HUES64 (cell line): Measurements from ENCODE around the gene LAMA3.

Experiments used
- H3K27ac ChIP-seq: 2 replicates; pipeline ENCODE4 v1.7.0; 2013; ENCODE audit warnings: low read depth, low read length, inconsistent platforms
- H3K27me3 ChIP-seq: 2 replicates; pipeline ENCODE4 v1.6.1; 2013; ENCODE audit warnings: mild to moderate bottlenecking, low read length; ENCODE audit not compliant: insufficient read depth
- H3K36me3 ChIP-seq: 2 replicates; pipeline ENCODE4 v1.6.1; 2013; ENCODE audit warnings: mild to moderate bottlenecking, low read length; ENCODE audit not compliant: insufficient read depth
- H3K4me1 ChIP-seq: 2 replicates; pipeline ENCODE4 v1.6.1; 2013; ENCODE audit warnings: mild to moderate bottlenecking, low read length, moderate library complexity; ENCODE audit not compliant: insufficient read depth
- H3K4me3 ChIP-seq: 2 replicates; pipeline ENCODE4 v1.5.1; 2013; ENCODE audit warnings: mild to moderate bottlenecking, low read length, moderate library complexity
- H3K9ac ChIP-seq: 2 replicates; pipeline ENCODE4 v1.6.1; 2013; ENCODE audit warnings: mild to moderate bottlenecking, low read depth, low read length
- H3K9me3 ChIP-seq: 2 replicates; pipeline ENCODE4 v1.6.1; 2013; ENCODE audit warnings: low read depth, low read length; ENCODE audit not compliant: insufficient read depth
- WGBS: fragments of 150-250, 120-280 bp; methylation state at CpG from one replicate; pipeline ENCODE4 v1.1.7; 2013; ENCODE audit warnings: missing lambda C conversion rate; 5-methylcytosine and 5-hydroxymethylcytosine counted together

Gene LAMA3

DNA sequence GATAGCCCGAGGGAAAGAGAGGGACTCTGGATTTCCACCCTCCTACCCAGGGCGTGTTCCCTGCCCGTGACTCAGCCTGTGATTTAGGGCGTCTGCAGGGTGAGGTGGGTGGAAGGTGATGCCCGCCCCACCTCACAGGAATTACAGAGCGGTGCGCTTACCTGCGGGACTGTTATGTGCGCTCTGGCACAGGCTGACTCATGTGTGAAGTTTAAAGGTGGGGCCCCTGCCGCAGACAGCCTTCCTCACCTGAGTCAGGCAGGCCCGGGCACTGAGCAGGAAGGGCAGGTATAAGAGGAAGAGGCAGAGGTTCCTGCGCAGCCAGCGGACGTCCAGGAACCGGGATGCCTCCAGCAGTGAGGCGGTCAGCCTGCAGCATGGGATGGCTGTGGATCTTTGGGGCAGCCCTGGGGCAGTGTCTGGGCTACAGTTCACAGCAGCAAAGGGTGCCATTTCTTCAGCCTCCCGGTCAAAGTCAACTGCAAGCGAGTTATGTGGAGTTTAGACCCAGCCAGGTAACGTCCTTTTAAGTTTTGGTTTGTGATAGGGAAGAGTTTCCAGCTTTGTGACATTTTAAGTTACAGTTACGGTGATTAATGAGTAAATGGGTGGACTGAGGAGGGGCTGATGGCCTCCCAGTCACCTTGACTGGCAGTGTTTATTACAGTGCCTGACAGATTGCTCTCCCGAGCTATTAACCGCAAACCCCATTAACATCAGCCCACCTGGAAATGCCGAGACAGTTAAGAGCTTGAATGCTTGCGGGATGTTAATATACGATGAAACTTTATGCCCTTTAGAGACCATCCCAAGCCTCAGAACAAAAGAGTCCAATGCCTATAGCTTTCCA, 183.7 kb downstream of the LAMA3 start:
- Histone ChIP-seq H3K9me3 (no peaks in the 10 kb centered on the region), H3K27ac (no peak overlapping the region), H3K36me3 (no peaks in the 10 kb centered on the region), H3K4me1 (peaks cover 5% of the 10 kb centered on the region; the same call in 1 of the 2 replicates), H3K27me3 (no peaks in the 10 kb centered on the region), H3K9ac (no peak overlapping the region), H3K4me3 (no peak overlapping the region)
- WGBS, result 90% methylated on average over 25 of the region's 25 CpGs

DNA sequence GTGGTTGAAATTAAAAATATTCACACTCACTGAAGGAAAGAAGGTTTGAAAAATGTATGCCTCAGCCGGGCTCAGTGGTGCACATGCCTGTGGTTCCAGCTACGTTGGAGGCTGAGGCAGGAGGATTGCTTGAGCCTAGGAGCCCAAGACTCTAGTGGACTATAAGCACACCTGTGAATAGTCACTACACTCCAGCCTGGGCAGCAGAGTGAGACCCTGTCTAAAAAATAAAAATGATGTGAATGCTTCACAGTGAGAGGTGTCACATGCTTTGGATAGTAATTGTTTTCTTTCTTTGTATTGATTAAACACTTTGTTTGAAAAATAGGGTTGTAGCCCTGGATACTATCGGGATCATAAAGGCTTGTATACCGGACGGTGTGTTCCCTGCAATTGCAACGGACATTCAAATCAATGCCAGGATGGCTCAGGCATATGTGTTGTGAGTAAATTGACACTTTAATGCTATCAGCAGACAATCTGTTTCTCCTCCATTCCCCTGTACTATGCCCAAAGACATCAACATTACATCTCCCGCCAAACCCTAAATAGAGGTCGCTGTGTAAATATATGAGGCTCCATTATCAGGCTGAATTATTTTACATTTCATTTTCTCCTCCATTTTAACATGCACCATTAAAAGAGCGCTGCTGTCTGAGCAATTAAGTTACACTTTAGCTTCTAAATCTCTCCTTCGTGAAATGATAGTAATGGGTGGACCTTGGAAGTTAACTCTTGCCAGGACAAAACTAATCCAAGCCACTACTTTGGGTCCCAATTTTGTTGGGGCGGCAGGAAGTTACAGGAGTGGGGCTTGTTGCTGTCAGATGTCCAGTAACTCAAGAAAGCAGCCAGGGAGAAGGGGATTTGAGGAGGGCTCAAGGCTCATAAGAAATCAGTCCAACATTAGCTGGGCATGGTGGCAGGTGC, 187.0 kb downstream of the LAMA3 start:
- H3K27me3 ChIP-seq, result no peaks in the 10 kb centered on the region
- H3K4me1 ChIP-seq, result peaks cover 5% of the 10 kb centered on the region; the same call in 1 of the 2 replicates
- 95% methylated on average over 11 of the region's 11 CpGs for WGBS
- H3K27ac ChIP-seq, result no peak overlapping the region
- no peaks in the 10 kb centered on the region for H3K9me3 ChIP-seq
- no peak overlapping the region for H3K4me3 ChIP-seq
- no peak overlapping the region for H3K9ac ChIP-seq
- H3K36me3 ChIP-seq, result no peaks in the 10 kb centered on the region

DNA sequence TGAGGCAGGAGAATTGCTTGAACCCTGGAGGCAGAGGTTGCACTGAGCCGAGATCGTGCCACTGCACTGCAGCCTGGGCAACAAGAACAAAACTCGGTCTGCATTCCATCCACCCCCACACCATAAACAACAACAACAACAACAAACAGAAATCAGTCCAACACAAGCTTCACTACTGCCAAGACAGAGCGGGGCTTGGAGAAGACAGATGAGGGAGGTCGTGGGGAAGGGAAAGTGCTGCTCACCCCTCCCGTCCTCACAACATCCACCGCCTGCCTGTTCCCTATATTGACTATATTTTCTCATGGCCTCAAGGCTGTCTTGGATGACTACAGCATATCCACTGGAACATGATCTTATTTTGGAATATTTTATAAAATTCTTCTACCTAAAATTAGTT, 187.7 kb downstream of the LAMA3 start:
- Histone ChIP-seq H3K9me3 (no peaks in the 10 kb centered on the region), H3K4me3 (no peak overlapping the region), H3K4me1 (peaks cover 5% of the 10 kb centered on the region; the same call in 1 of the 2 replicates), H3K9ac (no peak overlapping the region), H3K27me3 (no peaks in the 10 kb centered on the region), H3K27ac (no peak overlapping the region), H3K36me3 (no peaks in the 10 kb centered on the region)
- WGBS, result 89% methylated on average over 7 of the region's 7 CpGs

DNA sequence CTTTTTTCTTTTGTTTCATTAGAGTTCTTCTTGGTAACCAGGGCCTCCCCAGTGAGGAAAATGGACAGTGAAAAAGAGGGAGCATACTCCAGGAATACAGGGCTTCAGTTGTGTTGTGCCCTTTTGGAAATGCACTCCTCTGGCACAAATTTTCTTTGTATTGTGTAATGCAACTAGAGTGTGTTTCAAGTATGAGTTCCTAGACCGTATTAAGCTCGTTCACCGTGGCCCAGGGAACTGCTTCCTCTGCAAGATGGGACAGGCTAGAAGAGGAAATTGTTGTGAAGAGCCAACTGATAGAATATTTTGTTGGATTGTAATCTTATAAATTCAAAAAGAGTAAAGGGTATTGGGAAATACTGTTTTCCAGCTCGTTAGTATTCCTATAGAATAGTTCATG, 188.1 kb downstream of the LAMA3 start:
- H3K9me3 ChIP-seq, result no peaks in the 10 kb centered on the region
- no peak overlapping the region for H3K27ac ChIP-seq
- no peak overlapping the region for H3K4me3 ChIP-seq
- H3K4me1 ChIP-seq, result peaks cover 5% of the 10 kb centered on the region; the same call in 1 of the 2 replicates
- WGBS, result 90% methylated on average over 4 of the region's 4 CpGs
- H3K36me3 ChIP-seq, result no peaks in the 10 kb centered on the region
- H3K27me3 ChIP-seq, result no peaks in the 10 kb centered on the region
- H3K9ac ChIP-seq, result no peak overlapping the region

DNA sequence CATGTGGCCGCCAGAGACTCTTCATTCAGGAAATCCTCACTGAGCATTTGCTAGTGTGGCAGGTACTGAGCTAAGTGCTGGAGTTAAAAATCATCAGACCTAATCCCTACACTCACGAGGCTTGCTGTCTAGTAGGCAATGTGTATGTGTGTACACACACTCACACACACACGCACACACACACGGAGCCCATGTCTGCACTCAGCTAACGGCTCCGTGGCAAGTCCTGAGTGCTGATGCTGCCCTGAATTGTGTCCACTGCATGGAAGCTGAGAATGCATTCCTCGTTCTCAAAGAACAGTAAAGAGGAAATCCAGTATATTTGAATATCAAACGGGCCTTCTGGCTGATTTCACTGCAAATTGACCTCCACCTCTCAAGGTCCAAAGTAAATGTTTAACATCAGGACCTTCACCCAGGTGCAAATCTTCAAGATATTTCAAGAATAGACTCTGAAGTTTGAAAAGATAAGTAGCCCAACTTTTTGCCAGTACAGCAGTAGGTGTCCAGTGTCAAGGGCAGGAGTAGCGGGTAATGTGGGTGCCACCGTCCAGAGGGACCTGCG, 189.2 kb downstream of the LAMA3 start:
- Histone ChIP-seq H3K9ac (no peak overlapping the region), H3K9me3 (no peaks in the 10 kb centered on the region), H3K36me3 (no peaks in the 10 kb centered on the region), H3K4me3 (no peak overlapping the region), H3K27me3 (no peaks in the 10 kb centered on the region), H3K27ac (no peak overlapping the region), H3K4me1 (no peaks in the 10 kb centered on the region)
- 91% methylated on average over 10 of the region's 11 CpGs for WGBS

DNA sequence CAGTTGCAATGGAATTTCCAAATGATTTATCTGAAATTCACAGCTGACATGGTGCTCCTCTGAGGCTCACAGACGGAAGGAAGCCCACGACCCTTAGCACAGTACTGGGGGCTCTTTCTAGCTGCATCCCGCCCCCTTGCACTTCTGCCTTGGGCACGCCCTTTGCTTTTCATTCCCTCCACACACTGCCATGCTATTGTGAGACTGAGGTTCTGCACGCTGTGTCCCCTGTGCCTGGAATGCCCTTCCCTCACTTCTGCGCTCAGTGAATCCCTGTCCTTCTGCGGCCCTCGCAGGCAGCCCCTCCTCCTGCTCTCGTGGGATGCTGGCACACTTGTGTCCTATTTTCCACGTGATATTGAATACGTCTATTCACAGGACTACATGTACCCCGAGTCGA, 189.9 kb downstream of the LAMA3 start:
- H3K27ac ChIP-seq, result no peak overlapping the region
- 92% methylated on average over 13 of the region's 13 CpGs for WGBS
- H3K9me3 ChIP-seq, result no peaks in the 10 kb centered on the region
- H3K36me3 ChIP-seq, result no peaks in the 10 kb centered on the region
- H3K4me1 ChIP-seq, result 0 out of 2 replicates have a peak, but pooled peaks cover under 1% of the 10 kb centered on the region
- H3K4me3 ChIP-seq, result no peak overlapping the region
- no peak overlapping the region for H3K9ac ChIP-seq
- no peaks in the 10 kb centered on the region for H3K27me3 ChIP-seq

DNA sequence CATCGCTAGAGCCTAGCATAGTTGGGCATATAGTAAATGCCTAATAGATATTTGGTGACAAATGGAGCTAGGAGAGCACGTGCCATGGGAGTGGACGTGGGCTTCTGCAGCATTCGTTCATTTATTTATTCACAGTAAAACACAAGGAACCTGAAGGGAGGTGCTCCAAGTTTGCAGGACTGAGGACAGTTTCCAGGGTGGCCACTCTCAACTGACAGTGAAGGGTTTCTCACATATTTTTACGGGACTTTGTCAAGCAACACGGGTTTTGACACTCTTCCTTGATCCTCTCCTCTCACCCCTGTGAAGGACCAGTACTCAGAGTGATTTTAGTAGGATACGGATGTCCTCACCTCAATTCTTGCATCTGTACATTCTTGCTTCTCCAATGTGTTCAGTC, 190.3 kb downstream of the LAMA3 start:
- H3K27me3 ChIP-seq, result no peaks in the 10 kb centered on the region
- H3K27ac ChIP-seq, result no peak overlapping the region
- H3K9me3 ChIP-seq, result no peaks in the 10 kb centered on the region
- 0 out of 2 replicates have a peak, but pooled peaks cover 5% of the 10 kb centered on the region for H3K4me1 ChIP-seq
- H3K9ac ChIP-seq, result no peak overlapping the region
- WGBS, result 94% methylated on average over 7 of the region's 7 CpGs
- H3K4me3 ChIP-seq, result no peak overlapping the region
- H3K36me3 ChIP-seq, result no peaks in the 10 kb centered on the region

DNA sequence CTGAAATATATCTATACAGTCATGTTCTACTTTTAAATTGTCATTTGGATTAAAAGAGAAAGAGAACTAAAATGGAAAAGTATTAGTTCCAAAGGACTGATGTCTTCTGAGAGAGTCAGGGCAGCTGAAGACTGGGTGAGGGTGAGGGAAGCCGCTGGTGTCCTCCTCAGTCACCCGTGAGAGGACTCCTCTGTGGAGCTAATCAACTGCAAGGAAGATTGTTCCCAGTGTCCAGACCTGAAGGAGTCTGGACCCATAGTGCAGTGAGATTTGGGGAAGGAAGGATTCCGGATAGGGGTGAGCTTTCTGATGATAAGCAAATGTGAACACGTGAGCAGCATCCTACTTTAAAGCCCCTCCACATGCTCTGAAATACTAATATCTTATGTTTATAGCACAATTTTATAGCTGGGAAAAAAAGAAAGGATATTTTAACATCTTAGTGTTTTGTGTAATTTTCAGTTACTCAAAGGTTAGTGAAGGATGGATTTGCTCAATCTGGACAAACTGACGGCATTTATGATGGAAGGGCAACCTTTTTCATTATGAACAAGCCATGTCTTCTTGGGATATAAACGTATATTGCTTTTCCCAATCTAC, 190.8 kb downstream of the LAMA3 start:
- Histone ChIP-seq H3K4me3 (no peak overlapping the region), H3K27me3 (no peaks in the 10 kb centered on the region), H3K36me3 (no peaks in the 10 kb centered on the region), H3K4me1 (peaks cover 9% of the 10 kb centered on the region; the same call in 1 of the 2 replicates), H3K27ac (no peak overlapping the region), H3K9ac (no peak overlapping the region), H3K9me3 (no peaks in the 10 kb centered on the region)
- 93% methylated on average over 4 of the region's 6 CpGs for WGBS

DNA sequence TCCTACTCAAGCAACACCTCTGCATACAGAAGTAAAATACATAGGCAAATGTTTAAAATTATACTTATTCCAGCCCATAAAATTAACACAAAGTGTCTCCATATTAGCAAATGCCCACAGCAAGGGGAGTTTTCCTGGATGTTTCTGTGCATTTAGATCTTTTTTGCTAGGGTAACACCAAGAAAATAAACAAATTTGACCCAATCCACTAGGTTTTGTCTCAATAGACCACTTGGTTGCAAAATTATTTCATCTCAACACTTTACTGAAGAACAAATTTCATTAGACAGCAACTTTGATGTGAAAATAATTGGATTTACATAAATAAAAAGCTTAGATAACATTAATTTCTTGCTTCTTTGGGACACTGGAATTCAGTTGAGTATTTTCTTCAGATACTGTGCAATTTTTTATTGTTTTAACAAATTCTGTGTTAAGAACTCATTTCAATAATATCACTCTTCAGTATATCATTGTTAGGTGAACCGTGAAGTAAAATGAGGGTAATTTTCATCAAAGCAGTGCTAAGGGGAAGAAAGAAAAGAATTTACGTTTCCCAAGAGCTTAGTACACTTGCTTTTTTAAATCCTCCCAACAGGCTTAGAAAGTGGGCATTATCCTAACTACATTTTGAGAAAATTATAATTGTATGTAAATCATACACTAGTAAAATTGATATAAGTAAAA, 191.8 kb downstream of the LAMA3 start:
- H3K9me3 ChIP-seq, result no peaks in the 10 kb centered on the region
- no peaks in the 10 kb centered on the region for H3K27me3 ChIP-seq
- WGBS, result 86% methylated on average over 1 of the region's 2 CpGs
- no peak overlapping the region for H3K27ac ChIP-seq
- no peaks in the 10 kb centered on the region for H3K36me3 ChIP-seq
- H3K9ac ChIP-seq, result no peak overlapping the region
- H3K4me3 ChIP-seq, result no peak overlapping the region
- peaks cover 9% of the 10 kb centered on the region; the same call in 1 of the 2 replicates for H3K4me1 ChIP-seq

DNA sequence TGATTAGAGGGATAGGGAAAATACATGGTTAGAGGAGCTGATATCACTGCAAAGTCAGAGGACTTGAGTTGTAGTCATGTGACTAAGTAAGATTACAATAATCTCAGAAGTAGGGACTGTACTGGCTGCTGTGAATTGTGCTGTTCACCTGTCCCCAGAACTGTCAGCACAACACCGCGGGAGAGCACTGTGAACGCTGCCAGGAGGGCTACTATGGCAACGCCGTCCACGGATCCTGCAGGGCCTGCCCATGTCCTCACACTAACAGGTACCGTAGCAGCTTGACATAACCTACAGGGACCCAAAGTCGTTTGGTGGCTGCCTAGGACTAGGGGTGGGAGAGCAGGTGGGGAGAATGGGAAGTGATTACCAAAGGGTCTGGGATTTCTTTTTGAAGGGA, 192.5 kb downstream of the LAMA3 start:
- Histone ChIP-seq H3K4me1 (peaks cover 9% of the 10 kb centered on the region; the same call in 1 of the 2 replicates), H3K27ac (no peak overlapping the region), H3K27me3 (no peaks in the 10 kb centered on the region), H3K9me3 (no peaks in the 10 kb centered on the region), H3K9ac (no peak overlapping the region), H3K4me3 (no peak overlapping the region), H3K36me3 (no peaks in the 10 kb centered on the region)
- 87% methylated on average over 8 of the region's 8 CpGs for WGBS
